Memory B cell (primary cell): ENCODE data around the gene GPR152.

ENCODE experiments used
- ATAC-seq: fragments of 150-1000 bp; cut with Tn5 transposase; 2 replicates; pipeline ENCODE4 v1.10.0; 2021; ENCODE audit warnings: low read depth, mild to moderate bottlenecking, moderate library complexity
- DNase-seq, 2 donors: peaks; one replicate each; pipeline ENCODE4 v3.0.0; 2022; ENCODE audit warnings: low spot score in 2 of 2
- H3K27ac Mint-ChIP-seq: one replicate; pipeline ENCODE4 v1.8.0; 2022; ENCODE audit warnings: mild to moderate bottlenecking, moderate library complexity, mixed read lengths
- H3K27me3 Mint-ChIP-seq: one replicate; pipeline ENCODE4 v1.8.0; 2022; ENCODE audit warnings: mixed read lengths
- H3K36me3 Mint-ChIP-seq: one replicate; pipeline ENCODE4 v1.8.0; 2022; ENCODE audit warnings: mild to moderate bottlenecking, mixed read lengths
- H3K4me1 Mint-ChIP-seq: one replicate; pipeline ENCODE4 v1.8.0; 2022; ENCODE audit warnings: mixed read lengths
- H3K4me3 Mint-ChIP-seq: one replicate; pipeline ENCODE4 v1.8.0; 2022; ENCODE audit warnings: mild to moderate bottlenecking, moderate library complexity, mixed read lengths
- H3K9me3 Mint-ChIP-seq: one replicate; pipeline ENCODE4 v1.8.0; 2022; ENCODE audit warnings: mixed read lengths

The GPR152 gene

DNA sequence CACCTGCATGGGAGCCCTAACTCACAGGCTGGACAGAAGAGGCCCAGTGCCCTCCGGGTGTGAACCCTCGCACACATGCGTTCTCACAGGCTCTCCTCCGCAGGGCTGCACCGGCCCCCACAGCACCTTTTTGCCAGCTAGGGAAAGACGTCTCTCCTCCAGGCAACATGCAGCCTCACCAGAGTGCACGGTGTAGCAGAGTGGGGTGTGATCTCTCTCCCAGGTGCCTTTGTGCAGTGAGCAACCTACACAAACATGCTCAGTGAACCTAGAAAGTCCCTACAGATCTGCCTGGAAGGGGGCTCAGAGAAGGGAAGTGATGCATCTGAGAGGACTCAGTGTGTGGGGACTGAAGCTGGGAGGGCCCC, 40.8 kb downstream of the GPR152 start:
- Mint-ChIP-seq H3K9me3 (no peaks in the 10 kb centered on the region), H3K4me1 (peaks cover 63% of the 10 kb centered on the region), H3K27ac (peak overlapping the region; percentile 15), H3K27me3 (no peaks in the 10 kb centered on the region), H3K36me3 (peaks cover 10% of the 10 kb centered on the region), H3K4me3 (peak overlapping the region; percentile 59)
- ATAC-seq (peak; percentile 9), DNase-seq (no peak)

GRCh38 chr11:67410984-67411784, 41.3 kb downstream of the GPR152 start:
- H3K36me3 Mint-ChIP-seq = peaks cover 14% of the 10 kb centered on the region
- peak overlapping the region; percentile 86 for H3K27ac Mint-ChIP-seq
- H3K4me3 Mint-ChIP-seq = peak overlapping the region; percentile 90
- H3K4me1 Mint-ChIP-seq = peaks cover 63% of the 10 kb centered on the region
- ATAC-seq (no peak), DNase-seq (no peak)
- H3K9me3 Mint-ChIP-seq = no peaks in the 10 kb centered on the region
- no peaks in the 10 kb centered on the region for H3K27me3 Mint-ChIP-seq

DNA sequence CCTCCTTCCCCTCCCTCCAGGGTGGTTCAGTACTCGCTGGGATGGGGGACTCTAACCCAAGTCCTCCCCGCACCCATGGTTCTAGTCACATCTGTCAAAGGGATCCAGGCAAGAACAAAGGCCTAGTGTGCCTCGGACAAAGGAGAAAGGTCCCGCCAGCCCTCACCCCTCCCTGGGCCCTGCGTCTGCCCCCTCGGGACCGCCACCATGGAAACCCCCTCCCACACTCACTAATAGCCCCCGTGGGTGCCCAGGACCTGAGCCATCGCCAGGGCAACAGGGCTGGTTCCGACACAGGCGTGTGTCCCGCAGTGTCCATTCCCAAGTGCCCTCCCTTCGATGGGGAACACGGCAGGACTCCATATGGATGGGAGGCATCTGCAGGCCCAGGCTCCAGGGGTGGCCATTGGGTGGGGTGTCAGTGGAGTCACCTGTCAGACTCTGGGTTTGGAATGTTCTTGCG, 42.1 kb downstream of the GPR152 start:
- Mint-ChIP-seq H3K4me1 (peaks cover 62% of the 10 kb centered on the region), H3K27ac (peak overlapping the region; percentile 86), H3K4me3 (peak overlapping the region; percentile 90), H3K36me3 (peaks cover 14% of the 10 kb centered on the region), H3K9me3 (no peaks in the 10 kb centered on the region), H3K27me3 (no peaks in the 10 kb centered on the region)
- no peak for ATAC-seq
- DNase-seq = no peak

DNA sequence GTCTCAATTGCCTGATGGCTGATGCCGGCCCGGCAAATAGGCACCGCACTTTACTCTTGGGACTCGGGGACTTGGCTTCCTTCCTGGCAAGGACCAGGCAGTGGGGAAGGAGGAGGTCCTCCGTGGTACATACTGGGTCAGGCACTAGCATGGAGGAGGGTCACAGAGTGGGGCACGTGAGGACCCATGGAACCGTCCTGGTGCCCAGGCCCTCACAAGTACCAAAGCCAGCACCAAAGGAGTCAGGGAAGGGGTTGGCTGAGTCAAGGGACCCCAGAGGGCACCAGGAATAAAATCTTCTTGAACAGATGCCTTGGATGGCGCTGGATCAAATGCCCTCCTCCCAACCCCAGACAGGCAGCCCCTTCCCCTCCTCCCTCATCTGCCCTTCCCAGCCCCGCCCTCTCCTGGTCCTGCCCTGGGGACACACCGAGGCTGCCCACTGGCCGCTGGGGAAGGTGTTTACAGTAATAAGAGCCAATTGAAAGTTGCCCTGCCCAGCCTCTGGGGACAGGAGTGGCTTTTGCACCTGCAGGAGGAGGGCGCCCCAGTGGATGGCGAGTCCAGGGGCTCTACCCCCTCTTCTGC, 42.7 kb downstream of the GPR152 start:
- peaks cover 59% of the 10 kb centered on the region for H3K4me1 Mint-ChIP-seq
- H3K36me3 Mint-ChIP-seq = peaks cover 14% of the 10 kb centered on the region
- peak overlapping the region; percentile 90 for H3K4me3 Mint-ChIP-seq
- peak overlapping the region; percentile 86 for H3K27ac Mint-ChIP-seq
- no peaks in the 10 kb centered on the region for H3K27me3 Mint-ChIP-seq
- DNase-seq (peak in 1 of 2 donors; percentile 41), ATAC-seq (peak; percentile 48)
- no peaks in the 10 kb centered on the region for H3K9me3 Mint-ChIP-seq

- H3K9me3 Mint-ChIP-seq = no peaks in the 10 kb centered on the region
- peak overlapping the region; percentile 93 for H3K4me3 Mint-ChIP-seq
- DNase-seq = peak; percentile 47 to 48
These were observed 43.3 kb downstream of the GPR152 start for GRCh38 chr11:67409261-67409666.

GRCh38 chr11:67408437-67409200, 43.9 kb downstream of the GPR152 start:
- Mint-ChIP-seq H3K27ac (peak overlapping the region; percentile 45), H3K4me3 (peak overlapping the region; percentile 93), H3K27me3 (no peaks in the 10 kb centered on the region), H3K9me3 (no peaks in the 10 kb centered on the region), H3K4me1 (peaks cover 65% of the 10 kb centered on the region), H3K36me3 (peaks cover 20% of the 10 kb centered on the region)
- DNase-seq (no peak), ATAC-seq (peak; percentile 3)

More at GRCh38 chr11:67409261-67409666, 43.3 kb downstream of the GPR152 start:
- H3K27ac Mint-ChIP-seq = peak overlapping the region; percentile 86
- H3K4me1 Mint-ChIP-seq = peaks cover 63% of the 10 kb centered on the region
- peak; percentile 74 for ATAC-seq
- H3K36me3 Mint-ChIP-seq = peaks cover 18% of the 10 kb centered on the region
- H3K27me3 Mint-ChIP-seq = no peaks in the 10 kb centered on the region

DNA sequence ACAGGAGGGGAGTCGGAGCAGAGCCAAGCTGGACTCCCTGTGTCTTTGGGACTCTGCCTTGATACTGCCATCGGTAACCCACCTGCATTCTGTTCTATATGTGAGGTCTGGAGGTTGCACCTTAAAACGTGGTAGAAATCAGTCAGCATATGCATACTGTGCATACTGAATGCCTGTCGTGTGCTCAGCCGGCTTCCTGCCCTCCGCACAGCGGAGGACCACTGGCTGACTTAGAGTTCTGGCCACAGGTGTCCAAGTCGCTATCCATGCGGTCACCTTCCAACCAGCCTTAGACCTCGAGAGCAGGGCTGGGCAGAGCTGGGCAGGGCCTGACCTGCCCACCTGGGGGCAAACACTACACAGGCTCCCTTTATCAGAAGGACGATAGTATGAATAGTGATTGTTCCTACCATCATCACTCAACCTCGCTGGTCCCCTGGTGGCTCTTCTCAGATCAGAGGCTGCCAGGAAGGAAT, 44.8 kb downstream of the GPR152 start:
- no peak for ATAC-seq
- Mint-ChIP-seq H3K9me3 (no peaks in the 10 kb centered on the region), H3K36me3 (peaks cover 23% of the 10 kb centered on the region), H3K27me3 (no peaks in the 10 kb centered on the region), H3K4me1 (peaks cover 59% of the 10 kb centered on the region), H3K4me3 (peak overlapping the region; percentile 93), H3K27ac (peak overlapping the region; percentile 91)
- DNase-seq = no peak

DNA sequence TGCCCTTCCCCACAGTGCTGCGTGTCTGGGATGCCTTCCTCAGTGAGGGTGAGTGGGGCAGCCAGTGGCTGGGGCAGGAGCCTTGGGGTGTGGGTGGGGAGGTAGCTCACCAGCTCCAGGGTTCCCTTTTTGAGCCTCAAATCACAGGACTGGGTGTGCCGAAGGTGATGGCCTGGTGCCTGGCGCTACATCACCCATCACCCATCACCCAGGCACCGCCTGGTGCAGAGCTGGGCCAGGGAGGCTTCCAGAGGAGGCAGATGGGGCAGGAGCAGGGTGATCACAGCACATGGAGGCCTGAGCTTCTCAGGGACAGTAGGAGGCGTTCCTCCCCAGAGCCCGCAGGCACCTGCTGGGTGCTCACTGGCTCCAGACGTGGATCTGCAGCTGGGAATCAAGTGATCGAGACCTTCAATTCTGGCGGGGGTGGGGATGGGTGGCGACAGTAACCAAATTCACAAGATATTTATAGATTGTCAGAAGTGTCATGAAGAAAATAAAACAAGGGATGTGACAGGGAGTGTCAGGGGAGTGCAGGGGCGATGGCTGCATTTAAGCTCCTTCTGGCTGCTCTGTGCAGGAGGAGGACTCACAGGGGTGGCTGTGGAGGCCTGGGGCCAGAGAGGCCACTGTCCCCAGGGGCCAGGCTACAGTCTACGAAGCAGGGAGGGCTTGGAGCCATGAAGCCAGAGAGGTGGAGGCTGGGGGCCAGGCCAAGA, 45.4 kb downstream of the GPR152 start:
- Mint-ChIP-seq H3K27ac (peak overlapping the region; percentile 91), H3K4me3 (peak overlapping the region; percentile 93), H3K4me1 (peaks cover 55% of the 10 kb centered on the region), H3K36me3 (peaks cover 23% of the 10 kb centered on the region), H3K27me3 (no peaks in the 10 kb centered on the region), H3K9me3 (no peaks in the 10 kb centered on the region)
- DNase-seq = no peak
- no peak for ATAC-seq

DNA sequence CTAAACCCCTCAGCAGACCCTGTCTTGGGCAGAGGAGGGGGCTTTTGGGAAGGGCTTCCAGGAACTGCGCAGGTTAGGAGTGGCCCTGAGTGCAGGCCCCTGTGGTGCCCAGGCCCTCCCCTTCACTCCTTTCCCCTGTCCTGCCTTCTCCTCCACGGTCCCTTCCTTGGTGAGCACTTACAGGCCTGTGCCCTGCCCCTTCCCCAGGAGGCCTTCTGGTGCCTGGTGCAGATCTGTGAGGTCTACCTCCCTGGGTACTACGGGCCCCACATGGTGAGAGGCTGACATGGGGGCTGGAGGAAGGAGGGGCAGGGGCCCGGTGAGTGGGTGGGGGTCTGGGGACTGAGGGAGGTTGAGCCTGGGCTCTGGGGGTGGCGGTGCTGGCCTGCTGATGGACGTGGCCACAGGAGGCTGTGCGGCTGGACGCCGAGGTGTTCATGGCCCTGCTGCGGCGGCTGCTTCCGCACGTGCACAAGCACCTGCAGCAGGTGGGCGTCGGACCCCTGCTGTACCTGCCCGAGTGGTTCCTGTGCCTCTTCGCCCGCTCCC, 46.0 kb downstream of the GPR152 start:
- Mint-ChIP-seq H3K27me3 (no peaks in the 10 kb centered on the region), H3K4me1 (peaks cover 49% of the 10 kb centered on the region), H3K4me3 (peak overlapping the region; percentile 93), H3K27ac (peak overlapping the region; percentile 91), H3K9me3 (no peaks in the 10 kb centered on the region), H3K36me3 (peaks cover 23% of the 10 kb centered on the region)
- ATAC-seq (no peak), DNase-seq (no peak)

GRCh38 chr11:67405688-67406339, 46.7 kb downstream of the GPR152 start:
- no peaks in the 10 kb centered on the region for H3K27me3 Mint-ChIP-seq
- H3K36me3 Mint-ChIP-seq = peaks cover 23% of the 10 kb centered on the region
- ATAC-seq (no peak), DNase-seq (no peak)
- peaks cover 45% of the 10 kb centered on the region for H3K4me1 Mint-ChIP-seq
- H3K27ac Mint-ChIP-seq = peak overlapping the region; percentile 91
- peak overlapping the region; percentile 93 for H3K4me3 Mint-ChIP-seq
- no peaks in the 10 kb centered on the region for H3K9me3 Mint-ChIP-seq

DNA sequence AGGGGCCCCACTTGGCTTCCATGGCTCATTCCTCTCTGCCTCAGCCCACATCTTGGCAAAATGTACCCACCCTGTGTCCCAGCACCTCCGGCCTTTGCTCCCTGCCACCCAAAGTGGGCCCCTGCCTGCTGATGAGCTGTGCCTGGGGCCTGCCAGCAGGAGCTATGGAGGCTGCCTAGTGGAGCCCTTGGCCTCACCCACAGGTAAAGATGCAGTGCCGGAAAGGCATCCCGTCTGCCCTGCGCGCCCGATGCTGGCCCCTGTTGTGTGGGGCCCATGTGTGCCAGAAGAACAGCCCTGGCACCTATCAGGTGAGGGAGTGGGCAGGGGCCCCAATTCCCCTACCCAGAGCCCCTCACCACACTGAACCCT, 47.3 kb downstream of the GPR152 start:
- no peaks in the 10 kb centered on the region for H3K27me3 Mint-ChIP-seq
- ATAC-seq (no peak), DNase-seq (no peak)
- H3K36me3 Mint-ChIP-seq = peaks cover 23% of the 10 kb centered on the region
- peak overlapping the region; percentile 88 for H3K27ac Mint-ChIP-seq
- peak overlapping the region; percentile 93 for H3K4me3 Mint-ChIP-seq
- H3K4me1 Mint-ChIP-seq = peaks cover 42% of the 10 kb centered on the region
- no peaks in the 10 kb centered on the region for H3K9me3 Mint-ChIP-seq

DNA sequence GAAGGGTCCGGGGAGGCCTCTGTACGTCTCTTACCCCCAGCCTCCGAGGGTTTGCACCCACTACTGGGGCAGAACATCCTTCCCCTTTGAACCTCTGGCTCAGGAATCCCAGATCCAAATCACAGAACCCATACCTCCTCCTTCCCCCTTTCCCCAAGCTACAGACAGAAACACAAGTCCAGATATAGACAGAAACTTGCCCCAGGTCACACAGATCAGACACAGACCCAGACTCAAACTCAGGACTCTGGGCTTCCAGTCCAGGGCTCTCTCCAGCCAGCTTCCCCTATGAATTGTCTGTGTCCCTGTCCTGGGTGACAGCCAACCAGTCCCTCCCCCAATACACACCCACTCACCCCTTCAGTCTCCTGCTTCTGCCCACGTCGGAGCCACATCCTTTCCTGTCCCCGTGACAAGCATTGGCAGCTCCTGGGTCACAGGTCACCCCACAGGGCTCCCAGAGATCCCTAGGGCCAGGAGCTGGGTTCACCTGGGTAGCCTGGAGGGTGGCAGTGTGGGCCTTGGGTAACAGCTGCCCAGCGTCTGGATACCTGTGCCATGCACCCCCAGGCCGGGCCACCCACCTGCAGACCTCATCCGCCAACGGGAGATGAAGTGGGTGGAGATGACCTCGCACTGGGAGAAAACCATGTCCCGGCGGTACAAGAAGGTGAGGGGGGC, 47.9 kb downstream of the GPR152 start:
- H3K4me1 Mint-ChIP-seq = peaks cover 39% of the 10 kb centered on the region
- H3K4me3 Mint-ChIP-seq = peak overlapping the region; percentile 93
- peaks cover 21% of the 10 kb centered on the region for H3K36me3 Mint-ChIP-seq
- DNase-seq (no peak), ATAC-seq (no peak)
- H3K27me3 Mint-ChIP-seq = no peaks in the 10 kb centered on the region
- H3K27ac Mint-ChIP-seq = peak overlapping the region; percentile 88
- no peaks in the 10 kb centered on the region for H3K9me3 Mint-ChIP-seq
